Stimulated activated naive CD8-positive, alpha-beta T cell treated with anti-CD3 and anti-CD28 coated beads, Interleukin-15, Interleukin-2, amounts not matched to agents 100 U/mL and 50 U/mL, for 24 hours (primary cell): Measurements from ENCODE around the gene ANO6.
"Not testable (repeated sequence)": the region's sequence is repeated elsewhere in the genome, so short reads cannot be mapped to it uniquely, and the experiment has no call there.

ENCODE experiments used
- ATAC-seq: fragments of 150-1000 bp; cut with Tn5 transposase; one replicate; pipeline ENCODE4 v1.10.0; 2021
- DNase-seq: peaks from one replicate; pipeline ENCODE4 v3.0.0; 2021

ANO6 gene

GRCh38 chr12:45350861-45351260 lies 135.0 kb downstream of the ANO6 start:
- no peak for DNase-seq
- no peak for ATAC-seq

- ATAC-seq (no peak), DNase-seq (no peak)
Measured at GRCh38 chr12:45351921-45352670, 136.2 kb downstream of the ANO6 start.

GRCh38 chr12:45353944-45354343 lies 138.0 kb downstream of the ANO6 start:
- ATAC-seq (no peak), DNase-seq (no peak)

GRCh38 chr12:45354399-45354798 lies 138.5 kb downstream of the ANO6 start:
- ATAC-seq (no peak), DNase-seq (no peak)

DNA sequence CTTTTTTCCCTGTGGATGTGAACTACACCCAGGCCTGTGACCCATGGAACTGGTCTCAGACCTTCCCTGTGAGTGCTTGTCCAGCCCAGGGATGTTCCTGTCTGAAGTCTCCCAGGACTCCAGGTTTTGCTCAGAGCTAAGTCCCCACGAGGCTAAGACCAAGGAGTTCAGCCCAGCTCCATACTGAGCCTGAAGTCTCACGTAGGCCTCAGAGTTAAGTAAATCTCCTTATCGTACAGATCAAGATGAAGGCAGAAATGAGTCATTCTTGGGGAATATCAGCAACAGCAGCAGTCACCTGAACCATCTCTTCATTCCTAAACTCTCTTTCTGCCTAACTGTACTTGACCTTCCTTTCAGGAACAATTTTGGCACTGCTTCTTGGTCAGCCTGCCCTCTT lies 139.8 kb downstream of the ANO6 start:
- ATAC-seq (no peak), DNase-seq (no peak)

DNA sequence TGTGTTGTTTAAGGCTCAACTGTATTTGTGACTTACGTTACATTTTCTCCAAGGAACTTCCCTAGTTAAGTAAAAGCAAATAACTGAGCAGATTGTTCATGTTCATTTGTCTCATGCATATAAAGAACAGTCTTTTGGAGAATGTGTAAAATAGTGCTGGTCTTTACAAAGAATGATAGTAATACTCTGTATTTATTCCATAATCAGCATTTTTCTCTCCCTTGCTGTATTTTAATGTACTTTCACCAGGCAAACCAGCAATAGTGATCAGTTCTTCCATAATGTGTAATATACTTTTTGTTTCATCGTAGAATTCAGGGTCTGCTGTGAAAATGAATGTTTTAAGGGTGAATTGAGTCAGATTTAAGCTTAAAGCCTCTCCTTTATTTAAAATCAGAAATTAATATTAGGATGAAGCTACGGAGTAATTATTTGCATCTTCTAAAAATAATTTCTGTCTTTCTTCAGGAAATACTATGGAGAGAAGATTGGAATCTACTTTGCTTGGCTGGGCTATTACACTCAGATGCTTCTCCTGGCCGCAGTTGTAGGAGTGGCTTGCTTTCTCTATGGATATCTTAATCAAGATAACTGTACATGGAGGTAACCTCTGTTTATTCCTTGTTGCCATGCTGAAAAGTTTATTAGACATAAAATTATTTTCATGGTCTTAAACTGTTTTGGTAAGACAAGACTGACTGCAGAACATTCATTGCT lies 141.1 kb downstream of the ANO6 start:
- ATAC-seq (no peak), DNase-seq (no peak)

DNA sequence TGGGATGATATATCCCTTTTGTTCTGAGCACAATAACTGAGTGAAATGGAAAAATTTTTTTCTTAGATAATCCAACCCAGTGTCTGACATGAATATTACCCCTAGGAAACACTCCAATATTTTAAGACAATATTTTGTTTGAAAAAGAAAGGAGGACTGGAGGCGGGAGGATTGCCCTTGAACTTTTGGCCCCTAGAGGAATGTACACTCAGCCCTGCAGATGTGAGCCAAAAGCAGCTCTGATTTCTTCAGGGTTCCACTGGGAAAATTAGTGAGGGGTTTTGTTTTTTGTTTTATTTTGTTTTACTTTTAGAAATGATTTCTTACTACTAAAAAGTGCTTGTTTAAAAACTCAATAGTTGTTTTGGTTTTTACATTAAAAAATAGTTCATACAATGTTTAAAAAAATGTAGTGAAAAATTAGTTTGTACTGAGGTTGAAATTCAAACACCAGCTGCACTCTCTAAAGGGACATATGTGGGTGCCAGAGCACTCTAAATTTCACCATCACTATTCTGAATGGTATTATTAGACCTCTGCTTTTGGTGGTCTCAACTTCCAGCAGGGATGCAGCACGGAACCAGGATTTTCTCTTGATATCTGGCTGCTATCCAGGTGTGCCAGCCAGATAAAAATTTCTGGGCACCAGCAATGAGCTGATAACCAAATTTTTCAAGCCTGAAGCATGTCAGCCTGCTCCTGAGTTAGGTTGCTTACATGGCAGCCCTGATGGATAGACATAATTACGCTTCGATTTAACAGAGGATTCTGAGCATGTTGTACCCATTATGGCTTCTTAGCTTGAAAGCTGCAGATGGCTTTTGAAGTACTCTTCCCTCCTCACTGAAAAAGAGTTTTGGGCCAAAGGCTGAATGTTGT lies 141.9 kb downstream of the ANO6 start:
- no peak for DNase-seq
- ATAC-seq: no peak

DNA sequence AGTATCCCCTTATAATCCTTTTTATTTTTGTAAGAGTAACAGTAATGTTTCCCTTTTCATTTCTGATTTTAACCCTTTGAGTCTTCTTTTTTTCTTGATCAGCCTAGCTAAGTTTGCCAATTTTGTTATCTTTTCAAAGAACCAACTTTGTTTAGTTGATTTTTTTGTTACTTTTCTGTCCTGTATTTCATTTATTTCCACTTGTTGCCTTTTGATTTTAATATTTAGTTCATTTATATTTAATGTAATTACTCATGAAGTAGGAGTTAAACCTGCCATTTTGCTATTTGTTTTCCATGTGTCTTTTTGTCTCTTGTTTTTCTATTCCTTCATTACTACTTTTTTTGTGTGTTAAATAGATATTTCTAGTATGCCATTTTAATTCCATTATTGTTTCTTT lies 146.4 kb downstream of the ANO6 start:
- DNase-seq: no peak
- ATAC-seq: no peak

DNA sequence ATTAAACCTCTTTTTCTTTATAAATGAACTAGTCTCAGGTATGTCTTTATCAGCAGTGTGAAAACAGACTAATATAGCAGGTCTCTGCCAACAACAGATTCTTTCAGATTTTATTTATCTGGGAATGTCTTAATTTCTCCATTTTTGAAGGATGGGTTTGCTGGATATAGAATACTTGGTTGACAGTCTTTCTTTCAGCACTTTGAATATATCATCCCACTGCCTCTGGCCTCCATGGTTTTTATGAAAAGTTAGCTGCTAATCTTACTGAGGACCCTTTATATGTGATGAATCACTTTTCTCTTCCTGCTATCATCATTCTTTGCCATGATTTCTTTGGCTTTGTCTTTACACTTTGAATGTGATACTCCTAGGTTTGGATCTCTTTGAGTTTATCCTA lies 148.0 kb downstream of the ANO6 start:
- ATAC-seq: no peak
- no peak for DNase-seq

GRCh38 chr12:45368841-45369489 lies 153.1 kb downstream of the ANO6 start:
- ATAC-seq: no peak
- DNase-seq: no peak

DNA sequence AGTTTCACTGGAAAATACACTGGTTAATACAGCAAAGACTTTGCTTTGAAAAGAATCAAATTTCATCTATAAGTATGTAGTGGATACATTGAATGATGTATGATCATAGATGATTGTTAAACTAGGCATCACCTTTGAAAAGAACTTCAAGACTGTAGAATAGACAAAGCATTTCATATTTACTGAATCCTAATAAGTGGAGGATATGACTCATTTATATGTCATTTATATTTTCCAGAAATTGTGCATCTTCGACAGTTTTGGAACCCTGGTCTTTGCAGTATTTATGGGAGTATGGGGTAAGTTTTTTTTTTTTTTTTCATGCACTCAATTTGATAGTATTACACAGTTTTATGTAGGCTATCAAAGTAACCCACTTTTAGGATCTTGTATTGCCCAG lies 161.9 kb downstream of the ANO6 start:
- ATAC-seq (no peak), DNase-seq (no peak)

GRCh38 chr12:45379261-45379660 lies 163.4 kb downstream of the ANO6 start:
- ATAC-seq: no peak
- no peak for DNase-seq

GRCh38 chr12:45381351-45381750 lies 165.5 kb downstream of the ANO6 start:
- no peak for ATAC-seq

DNA sequence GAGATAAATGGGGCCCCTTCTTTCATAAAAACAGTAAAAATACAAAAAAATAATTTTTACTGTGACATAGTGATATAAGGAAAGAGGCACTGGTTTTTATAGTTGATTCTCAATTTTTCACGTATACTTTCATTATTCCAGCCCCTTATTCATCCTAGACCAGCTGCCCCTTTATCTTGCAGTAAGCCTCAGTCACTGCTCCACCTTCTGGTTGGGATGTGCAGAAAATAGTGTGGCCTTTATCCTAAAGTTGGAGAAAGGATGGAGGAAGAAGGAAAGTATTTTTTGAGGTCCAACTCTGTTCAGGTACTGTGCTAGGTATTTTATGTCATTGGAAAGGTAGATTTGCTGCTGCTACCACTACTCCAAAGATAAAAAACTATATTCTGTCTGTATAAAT lies 172.7 kb downstream of the ANO6 start:
- DNase-seq (no peak), ATAC-seq (no peak)

More at GRCh38 chr12:45381351-45381750, 165.5 kb downstream of the ANO6 start:
- no peak for DNase-seq

DNA sequence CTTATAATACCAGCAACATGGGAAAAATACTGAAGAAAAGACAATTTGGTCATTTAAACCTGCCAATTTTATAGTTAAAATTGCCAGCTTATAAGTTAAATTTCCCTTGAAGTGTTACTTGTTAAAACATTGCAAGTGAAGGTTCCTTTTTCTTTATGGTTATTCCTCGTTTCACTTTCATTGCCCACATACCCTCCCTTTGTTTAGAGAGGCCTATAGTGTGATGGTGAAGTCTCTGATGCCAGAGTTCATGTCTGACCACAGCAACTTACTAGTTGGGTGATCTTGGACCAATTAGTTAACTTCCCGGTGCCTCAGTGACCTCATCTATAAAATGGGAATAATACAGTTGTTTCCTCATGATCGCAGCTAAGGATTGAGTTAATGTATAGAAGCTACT lies 173.5 kb downstream of the ANO6 start:
- DNase-seq (no peak), ATAC-seq (no peak)

DNA sequence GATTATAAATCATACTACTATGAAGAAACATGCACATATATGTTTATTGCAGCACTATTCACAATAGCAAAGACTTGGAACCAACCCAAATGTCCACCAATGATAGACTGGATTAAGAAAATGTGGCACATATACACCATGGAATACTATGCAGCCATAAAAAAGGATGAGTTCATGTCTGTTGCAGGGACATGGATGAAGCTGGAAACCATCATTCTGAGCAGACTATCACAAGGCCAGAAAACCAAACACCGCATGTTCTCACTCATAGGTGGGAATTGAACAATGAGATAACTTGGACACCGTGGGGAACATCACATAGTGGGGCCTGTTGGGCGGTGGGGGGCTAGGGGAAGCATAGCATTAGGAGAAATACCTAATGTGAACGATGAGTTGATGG lies 181.6 kb downstream of the ANO6 start:
- DNase-seq, ATAC-seq: not testable (repeated sequence)

- ATAC-seq (no peak), DNase-seq (no peak)
Measured at GRCh38 chr12:45398552-45398951, 182.7 kb downstream of the ANO6 start.

- ATAC-seq: no peak
- no peak for DNase-seq
Measured at GRCh38 chr12:45400991-45401390, 185.1 kb downstream of the ANO6 start.

DNA sequence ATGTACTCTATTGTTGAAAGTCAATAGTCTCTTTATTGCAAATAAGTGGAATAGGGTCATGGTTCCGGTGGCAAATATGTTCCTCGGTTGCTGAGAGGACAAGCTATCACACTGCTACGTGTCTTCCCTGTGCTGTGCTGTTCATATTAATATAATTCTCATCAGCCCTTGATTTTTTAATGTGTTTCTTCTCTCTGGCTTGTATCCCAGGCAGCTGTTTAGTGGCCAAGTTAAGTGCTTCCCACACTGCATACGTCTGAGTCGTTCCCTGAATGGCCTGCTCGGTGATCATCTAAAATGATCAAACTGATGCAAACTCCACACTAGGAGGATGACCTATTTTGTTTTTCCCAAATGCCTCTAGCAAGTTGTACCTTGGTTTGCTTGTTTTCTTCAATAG lies 186.4 kb downstream of the ANO6 start:
- ATAC-seq (no peak), DNase-seq (no peak)

DNA sequence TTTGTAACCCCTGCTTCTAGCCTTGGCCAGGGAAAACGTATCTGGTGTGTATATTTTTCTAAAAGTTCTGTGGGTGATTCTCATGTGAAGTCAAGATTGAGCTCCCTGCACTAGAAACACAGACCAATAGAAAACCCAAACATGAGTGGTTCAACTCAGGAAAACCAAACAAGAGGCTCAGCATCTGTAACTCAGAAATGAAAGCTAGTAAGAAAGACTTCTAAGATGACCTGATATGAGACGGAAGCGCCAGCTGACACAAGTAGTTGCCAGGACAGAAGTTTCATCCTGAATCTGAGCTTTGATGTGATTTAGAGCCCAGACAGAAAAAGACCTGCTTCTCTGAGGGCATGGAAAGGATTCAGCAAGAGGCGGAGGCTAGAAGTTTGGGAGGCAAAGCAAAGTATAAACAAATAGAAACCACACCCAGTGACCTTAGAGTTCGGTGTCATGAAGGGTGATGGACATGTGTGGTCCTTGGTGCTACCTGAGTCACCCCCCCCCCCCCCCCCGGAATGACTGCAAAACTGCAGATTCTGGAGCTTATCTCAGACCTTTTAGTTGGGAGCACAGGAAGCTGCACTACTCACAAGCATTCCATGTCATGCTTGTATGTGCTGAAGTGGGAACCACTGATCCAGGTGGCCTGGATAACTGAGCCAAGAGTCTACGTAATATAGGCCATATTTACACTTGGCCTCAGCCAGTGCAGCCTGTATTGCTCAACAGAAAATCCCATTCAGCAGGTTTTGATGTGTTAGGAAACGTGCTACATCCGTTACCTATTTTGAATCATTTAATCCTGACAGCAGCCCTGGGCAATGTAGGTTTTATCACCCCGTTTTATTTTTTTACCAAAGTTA lies 191.3 kb downstream of the ANO6 start:
- DNase-seq: no peak
- no peak for ATAC-seq

GRCh38 chr12:45407981-45408728 lies 192.3 kb downstream of the ANO6 start:
- DNase-seq (no peak), ATAC-seq (no peak)
